NCI-H1694 treated with DMSO at 0.1 percent for 48 hours (cell line): ENCODE results near the gene PFKFB2.

Source experiments
- DNase-seq: peaks from one replicate; lab custom pipeline; 2025; lab: John Stamatoyannopoulos, UW

Gene PFKFB2

DNA sequence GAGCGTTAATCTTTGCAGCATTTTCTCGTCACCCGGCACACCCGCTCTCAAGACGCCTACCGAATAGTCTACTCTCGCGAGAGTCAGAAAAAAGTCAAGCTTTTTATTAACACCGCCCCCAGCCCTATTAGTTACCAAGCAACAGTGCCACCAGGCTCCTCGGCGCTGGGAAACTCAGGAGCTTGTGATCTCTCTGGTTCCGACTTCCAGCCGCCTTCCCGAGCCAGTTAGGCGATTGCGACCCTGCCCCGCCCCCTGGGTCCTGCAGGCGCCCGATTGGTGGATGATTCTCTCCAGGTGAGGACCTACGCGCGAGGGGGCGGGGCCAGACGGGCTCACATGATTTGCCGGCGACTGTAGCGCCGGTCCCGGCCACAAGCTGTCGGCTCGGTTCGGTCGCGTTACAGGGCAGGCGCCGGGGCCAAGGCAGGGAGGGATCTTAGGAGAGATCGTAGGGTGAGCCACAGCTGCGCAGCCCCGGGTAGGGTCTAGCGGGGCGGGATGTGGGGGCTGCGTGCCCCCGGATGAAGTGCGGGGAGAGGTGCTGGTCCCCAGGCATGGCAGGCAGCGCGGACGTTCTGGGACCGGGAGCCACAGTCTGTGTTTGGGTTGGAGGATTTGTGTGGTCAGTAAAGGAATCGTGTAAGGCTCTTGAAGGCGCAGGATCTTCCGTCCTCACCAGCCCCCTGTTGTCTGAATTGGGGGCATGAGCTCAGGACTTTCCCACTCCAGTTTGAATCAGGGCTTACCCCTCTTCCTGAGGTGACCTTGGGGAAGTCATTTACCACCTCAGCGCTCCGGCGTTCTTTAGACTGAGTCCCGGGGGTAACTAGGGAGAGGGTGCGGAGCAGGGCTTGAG, at the start of gene PFKFB2:
Gene PFKFB2 (plus strand): TSS at position 365 of the 859 bp plus-strand sequence. CDS start 1,443 bp downstream, outside the sequence.
- peak; percentile 65 for DNase-seq

DNA sequence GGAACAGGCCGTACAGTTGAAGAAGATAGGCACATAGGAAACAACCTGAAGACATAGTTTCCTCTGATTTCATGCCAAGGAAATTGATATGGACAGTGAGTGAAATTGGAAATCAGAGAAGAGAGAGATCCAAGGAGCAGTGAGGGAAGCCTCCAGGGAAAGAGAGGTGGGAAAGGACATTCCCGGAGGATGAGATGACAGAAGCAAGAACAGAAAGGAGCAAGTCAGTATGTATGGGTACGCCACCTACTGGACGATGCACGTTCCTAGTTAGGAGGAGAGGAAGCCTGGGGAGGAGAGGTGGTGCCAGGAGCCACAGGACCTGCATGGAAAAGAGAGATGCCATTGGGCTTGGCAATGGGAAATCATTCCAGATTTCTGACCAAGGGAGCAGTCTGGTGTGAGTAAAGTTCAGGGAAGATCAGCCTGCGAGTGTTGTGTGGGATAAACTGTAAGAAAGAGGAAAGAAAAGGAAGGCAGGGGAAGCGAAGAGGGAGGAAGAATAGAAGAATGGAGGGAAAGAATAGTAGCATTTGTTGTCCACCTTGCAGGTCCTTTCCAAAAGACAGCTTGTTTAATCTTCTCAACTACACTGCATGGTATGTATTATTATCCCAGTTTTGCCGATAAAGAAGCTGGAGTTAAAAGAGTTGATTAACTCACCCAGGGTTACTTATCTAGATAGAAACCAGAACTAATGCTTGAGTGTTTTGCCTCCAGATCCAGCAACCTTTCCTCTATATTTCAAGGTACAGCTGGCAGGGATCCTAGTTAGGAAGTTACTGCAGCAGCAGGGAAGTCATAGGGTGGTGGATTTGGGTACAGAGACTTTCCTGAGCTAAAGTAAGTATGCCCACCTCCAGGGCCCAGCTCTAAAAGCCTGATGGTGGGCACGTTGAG, 47.9 kb upstream of the PFKFB2 start:
- no peak for DNase-seq

DNA sequence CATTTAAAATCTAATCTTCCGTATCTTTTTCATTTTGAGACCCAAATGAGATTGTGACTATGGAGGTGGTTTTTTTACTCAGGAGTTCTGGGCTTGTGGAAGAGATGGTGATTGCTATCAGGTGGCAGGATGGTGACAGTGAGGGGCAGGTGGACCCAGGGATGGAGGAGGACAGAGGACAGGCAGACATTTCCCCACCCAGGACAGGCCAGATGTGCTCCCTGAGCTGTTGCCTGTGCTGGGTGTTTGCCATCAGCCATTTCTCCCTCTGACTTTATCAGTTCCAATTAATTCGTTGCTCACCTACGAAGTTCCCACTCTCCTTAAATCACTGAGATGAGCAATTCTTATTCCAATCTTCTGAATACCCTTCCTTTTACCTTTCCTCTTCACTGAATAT, 47.0 kb upstream of the PFKFB2 start:
- DNase-seq: no peak

DNA sequence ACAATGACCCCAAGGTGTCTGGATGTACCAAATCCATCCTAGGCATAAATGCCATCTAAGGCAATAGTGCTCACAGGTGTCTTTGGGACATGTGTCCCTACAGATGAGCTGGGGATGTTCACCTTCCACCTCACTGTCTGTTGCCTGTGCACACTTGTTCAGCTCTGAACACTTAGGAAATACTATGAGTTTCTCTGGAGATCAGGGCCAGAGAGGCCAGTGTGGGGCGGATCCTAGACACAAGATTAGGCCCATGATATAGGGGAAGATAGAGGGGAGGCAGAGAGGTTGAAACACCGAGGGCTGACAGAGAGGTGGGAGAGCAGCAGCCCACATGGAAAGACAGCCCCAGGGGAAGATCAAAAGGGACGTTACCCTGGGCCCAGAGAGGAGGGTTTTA, 46.2 kb upstream of the PFKFB2 start:
- DNase-seq: no peak

DNA sequence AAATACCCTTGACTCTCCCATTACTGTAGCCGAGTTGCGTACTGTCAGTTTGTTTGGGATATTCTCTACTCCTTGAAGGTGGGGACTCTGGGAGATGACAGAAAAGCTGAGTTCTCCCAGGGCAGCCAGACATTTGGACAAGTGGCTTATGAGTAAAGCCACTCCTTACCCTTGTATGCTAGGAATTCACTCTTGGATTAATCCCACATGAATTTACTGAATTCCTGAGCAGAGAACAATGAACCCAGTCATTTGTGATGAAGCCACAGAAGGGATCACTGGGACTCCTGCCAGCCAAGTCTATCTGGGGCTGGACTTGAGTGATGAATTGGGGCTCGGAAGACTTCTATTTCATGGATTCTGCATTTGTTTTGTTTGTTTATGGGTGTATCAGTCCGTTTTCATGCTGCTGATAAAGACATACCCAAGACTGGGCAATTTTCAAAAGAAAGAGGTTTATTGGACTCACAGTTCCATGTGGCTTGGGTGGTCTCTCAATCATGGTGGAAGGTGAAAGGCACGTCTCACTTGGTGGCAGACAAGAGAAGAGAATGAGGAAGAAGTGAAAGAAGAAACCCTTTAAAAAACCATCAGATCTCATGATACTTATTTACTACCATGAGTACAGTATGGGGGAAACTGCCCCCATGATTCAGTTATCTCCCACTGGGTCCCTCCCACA, 45.6 kb upstream of the PFKFB2 start:
- no peak for DNase-seq

DNA sequence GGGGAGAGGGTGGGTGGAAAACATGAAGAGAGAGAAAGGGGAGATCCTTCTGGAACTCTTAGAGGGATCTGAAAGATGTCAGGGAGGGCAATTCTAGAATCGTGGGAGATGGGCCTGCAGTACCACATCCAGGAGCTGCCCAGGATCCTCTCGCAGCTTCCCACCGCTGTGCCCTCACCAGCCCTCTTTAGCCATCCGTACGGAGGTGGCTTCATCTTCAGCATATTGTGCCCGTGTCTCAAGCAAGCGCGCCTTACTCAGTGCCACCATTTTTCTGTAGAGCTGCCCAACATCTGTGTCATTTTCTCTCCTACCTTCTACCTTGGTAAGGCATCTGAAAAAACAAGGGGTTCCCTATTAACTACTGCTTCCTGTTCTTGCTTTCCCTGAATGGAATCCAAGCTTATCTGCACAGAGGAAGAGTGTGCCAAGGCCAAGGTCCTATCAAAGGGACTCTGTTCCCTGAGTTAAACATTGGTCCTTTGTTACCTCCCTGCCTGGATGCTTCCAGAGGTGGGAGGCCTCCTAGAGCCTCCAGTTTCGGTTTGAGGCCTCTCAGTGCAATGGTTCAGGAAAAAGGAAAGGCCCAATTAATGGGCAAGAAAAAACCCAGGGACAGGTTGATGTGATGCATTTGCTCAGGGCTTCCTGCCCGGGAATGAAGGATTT, 43.8 kb upstream of the PFKFB2 start:
- DNase-seq: no peak

DNA sequence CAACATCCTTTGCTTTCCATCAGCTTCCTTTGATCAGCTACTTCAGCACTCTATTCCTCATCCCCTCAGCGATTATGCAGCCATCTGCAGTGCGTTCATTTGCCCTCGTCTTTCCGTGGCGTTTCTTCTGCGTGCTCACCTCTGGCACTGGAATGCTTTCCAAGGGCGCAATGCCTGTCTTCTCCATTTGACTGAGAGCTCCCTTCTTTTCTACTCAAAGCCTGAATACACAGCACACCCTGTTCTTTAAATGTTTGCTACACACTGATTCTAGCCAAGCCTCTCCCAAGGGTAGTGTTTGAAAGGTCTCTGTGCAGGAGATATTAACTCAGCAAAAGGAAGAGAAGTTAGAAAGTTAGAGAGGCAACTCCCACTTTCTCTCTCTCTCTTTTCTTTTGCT, 43.1 kb upstream of the PFKFB2 start:
- DNase-seq: no peak

DNA sequence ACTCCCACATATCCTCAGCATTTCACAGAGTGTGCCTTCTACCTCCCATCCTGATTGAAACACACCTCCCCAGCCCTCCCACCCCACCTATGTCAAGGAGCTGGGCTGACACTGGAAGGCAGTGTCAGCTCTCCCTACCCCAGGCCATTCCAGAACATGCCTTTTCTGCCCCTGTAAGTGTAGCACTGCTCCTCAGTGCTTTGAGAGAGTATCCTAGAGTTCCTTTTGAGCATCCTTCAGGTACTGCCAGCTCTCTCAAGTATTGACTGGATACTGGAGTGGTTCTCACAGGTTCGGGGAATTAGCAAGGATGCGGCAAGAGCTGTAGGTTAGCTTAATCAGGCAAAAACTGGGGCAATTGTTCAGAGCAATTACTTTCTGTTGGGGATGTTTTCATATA, 42.3 kb upstream of the PFKFB2 start:
- no peak for DNase-seq

DNA sequence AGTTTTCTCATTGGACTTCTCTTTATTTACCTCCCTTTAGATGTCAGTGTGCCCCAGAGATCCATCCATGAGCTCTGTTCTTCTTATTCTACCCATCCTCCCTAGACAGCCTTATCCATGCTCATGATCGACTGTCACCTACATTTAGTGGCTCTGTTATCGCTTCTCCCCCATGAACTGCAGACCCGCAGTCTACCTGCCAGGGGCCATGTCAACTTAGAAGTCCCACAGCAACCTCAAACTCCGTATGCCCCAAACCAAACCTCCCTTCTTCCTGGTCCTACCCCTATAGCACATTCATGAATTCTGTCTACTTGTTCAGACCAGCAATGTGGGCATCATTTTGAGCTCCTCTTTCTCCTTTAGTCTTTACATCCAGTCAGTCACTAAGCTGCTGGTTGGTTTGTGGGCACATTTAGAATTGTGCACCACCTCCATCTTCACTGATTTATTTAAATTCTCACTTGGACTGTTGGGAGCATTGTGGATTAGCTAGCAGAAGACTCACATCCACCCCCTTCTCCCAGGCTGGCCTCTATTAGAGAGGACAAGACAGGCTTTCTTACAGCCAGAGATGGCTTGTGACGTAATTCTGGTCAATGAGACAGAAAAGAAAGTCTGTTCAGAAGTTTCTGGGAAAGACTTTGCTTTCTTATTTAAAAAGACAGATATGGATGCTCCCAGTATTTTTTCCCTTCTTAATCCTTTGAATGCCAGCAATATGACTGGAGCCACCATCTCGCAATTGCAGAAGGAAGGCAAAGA, 39.6 kb upstream of the PFKFB2 start:
- DNase-seq: no peak

DNA sequence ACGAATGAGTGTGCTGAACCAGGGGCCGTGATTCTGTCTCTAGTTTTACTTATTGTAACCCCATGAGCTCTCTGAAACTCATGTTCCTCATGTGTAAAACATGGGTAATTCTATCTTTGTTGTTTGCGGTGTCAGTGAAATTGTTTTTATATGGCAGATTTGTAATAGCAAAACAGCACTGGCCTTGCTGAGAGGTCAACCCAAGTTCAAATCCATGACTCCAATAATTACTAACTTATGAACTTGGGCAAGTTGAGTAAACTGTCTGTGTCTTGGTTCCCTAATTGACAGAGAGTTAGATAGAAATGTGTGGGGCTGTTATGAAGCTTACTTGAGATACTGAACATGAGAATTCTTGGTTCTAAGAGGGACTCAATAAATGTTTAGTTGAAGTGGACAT, 38.3 kb upstream of the PFKFB2 start:
- no peak for DNase-seq

DNA sequence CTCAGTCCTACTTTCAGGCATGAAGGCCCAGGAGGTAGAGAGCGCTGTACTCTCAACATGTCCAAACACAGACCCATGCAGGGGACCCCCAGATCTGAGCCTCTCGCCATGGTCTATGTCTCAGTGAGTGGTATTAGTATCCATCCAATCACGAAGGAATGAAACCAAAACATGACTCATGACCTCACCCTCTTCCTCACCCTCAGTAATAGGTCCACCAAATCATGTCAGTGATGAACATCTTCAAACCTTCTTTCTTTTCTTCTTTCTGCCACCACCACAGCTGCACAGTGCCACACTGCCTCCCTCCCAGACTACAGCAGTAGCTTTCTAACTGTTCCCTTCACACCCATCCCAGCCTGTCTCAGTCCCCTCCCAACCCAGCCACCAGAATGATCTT, 37.3 kb upstream of the PFKFB2 start:
- DNase-seq: no peak

DNA sequence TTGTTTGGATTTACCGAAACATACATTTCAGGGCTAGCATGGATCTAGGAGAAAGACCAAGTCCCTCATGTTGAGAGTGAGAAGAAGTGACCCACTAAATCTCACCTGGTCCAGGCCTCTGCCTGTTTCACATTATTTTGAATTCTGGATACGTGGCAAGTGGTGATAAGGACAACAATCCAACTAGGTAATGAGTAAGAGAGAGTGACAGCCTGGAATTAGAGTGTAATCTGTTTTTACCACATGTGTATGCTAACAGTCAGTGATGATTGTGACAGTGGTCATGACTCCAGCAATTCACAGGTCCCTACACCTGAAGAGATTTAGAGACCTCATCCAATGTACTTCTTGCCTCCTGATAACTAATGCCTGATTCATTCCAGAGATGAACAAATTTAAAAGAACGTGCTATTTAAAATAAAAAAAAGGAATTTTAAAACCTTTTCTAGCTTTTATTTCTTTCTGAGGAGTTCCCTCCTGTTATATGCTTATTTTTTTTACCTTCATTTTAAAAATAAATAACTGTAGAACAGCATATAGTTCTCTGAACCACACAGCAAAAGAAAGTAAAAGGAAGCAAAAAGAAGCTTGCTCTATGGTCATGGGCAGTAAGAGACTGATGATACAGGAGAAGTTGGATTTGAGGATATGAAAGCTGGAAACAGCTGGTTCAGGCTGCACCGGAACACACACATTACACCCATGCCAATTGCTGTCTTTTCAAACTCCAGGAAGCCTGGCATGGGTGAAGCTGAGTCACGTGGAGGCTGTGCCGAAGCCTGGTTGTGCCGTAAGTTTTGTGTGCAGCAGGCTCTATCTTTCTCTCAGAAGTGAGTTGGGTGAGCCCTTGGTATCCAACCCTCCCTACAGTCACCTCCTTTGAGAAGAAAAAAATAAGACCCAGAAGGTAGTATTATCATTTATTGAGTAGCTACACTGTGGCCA, 35.2 kb upstream of the PFKFB2 start:
- DNase-seq: no peak

DNA sequence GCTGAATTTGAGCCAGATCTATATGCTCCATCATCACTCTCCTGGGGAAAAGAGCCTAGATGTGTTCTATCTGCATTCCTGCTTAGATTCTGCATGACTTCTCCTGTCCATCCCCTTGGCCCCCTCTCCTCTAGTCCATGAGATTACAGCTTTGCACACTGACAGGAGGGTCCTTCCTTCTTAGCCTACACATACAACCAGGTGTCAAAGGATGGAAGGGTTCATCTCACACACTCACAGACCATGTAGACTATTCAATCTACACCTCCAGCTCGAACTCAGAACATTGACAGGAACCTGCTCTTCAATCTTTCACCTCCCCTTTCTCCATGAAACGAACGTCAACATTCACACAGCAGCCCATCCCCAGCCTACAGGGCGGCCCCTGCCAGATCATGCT, 34.4 kb upstream of the PFKFB2 start:
- DNase-seq: no peak

DNA sequence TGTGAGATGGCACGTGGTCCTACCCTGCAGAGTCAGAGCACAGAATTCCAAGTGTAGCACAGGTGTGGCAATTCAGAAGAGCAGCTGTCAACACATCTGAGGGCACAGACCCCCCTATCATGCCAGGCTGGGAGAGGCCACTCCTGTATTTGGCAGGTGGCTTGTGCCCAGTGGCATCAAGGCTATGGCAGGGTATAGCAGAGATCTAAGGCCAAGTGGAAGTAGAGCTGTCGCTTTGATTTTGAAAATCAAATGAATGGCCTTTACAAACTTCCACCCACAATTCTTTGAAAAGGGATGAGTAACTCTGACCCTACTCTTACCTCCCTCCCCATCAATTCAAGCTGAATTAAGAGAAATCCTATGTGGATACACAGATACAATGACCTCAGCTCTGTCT, 33.9 kb upstream of the PFKFB2 start:
- DNase-seq: no peak

DNA sequence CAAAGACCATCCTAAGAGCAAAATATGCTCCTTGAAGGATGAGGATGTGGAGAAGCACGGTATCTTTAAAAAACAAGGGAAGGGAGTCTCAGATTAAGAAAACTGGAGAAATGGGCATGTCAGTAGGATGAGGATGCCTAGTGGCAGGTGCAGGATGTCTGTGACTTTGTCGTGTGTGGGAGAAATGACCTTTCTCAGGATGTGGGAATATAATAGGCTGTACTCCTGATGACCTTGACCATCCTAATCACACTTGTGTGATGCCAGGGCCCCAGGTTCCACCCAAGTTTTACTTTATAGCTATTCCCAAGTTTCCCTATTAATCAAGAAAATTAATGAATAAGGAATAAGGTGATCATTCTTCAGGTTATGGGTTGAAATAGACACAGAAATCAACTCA, 33.4 kb upstream of the PFKFB2 start:
- no peak for DNase-seq

DNA sequence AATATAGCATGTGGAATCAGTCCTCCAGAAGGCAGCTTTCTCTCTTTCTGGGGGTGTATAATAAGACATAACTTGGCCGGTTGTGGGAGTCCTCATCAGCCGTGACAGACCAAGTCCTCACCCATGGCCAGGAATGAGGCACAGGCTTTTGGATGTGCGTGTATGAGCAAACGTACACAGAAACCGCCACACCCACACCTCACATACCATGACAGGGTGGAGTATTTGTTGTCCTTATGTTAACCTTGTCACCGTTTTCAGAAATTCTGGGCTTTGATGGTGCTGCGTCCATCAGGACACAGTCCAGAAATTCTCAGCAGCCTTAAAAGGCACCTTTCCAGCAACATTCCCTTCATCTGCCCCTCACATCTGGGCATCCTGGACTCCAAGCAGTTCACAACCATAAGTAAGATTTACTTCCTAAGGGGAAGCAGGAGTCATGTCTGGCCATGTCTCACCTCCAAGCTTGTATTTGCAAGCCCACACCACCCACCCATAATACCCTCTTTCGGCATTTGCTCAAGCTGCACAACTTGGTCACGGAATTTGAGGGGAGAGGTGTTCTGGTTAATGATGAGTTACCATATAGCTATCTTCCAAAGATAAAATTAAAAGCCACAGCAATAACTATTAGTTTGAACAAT, 32.9 kb upstream of the PFKFB2 start:
- no peak for DNase-seq

DNA sequence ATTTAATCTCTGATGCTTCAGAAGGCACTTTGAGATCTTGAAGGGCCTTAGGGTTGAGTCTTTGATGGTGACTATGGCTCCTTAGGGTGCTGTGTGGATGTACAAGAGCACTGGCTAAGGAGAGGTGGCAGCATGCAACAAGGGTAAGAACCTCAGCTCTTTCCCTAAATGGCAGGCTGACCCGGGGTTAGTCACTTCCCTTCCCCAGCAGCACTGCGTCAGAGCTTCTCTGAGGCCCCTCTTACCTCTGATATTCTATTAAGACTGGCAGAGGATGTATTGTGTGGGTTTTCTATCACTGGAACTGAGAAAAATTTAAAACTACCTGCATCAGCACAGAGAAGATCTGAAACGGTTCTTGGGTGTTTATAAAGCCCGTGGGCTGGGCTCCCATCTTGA, 32.4 kb upstream of the PFKFB2 start:
- no peak for DNase-seq

DNA sequence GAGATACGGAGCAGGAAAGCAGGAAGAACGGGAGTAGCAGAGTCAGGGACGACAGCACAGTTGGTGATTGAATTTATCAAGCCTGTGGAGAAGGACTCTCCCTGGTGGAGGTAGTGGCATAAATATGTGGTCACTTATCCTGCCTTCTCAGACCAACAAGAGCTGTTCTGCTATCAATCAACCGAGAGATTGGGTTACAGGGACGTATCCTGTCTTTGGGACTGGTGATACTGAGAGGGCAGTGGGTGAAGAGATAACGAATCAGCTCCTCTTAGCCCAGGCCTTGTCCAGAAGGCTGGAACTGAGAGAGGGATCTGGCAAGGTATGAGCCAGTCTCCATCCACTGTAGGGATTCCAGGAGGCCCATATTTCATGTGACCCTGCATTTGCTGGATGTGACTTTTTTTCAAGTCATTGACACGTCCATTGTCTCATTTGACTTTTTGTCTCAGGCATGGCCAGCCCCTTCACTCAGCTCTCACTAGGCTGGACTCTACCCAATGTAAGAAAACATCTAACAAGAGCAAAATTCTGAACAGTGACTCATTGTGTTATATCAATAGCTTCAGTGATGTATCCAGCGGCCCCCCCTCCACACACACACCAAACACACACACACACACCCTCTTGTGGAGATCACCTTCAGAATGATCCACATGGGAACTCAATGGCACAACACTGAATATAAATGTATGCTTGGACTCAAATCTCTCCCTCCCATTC, 31.8 kb upstream of the PFKFB2 start:
- DNase-seq: no peak
